ENCODE measurements around the gene SPATS2.
A peak's percentile ranks its signal among the peaks of the same experiment; 100 is the strongest.
"Not testable (repeated sequence)": the region's sequence is repeated elsewhere in the genome, so short reads cannot be mapped to it uniquely, and the experiment has no call there.

SPATS2 gene

GRCh38 chr12:49375406-49375805 lies 8.1 kb downstream of the SPATS2 start:
- in situ Hi-C loops (cut with MboI; ENCODE audit: low pct_unique_long_range_greater_than_20kb, low sequenced_read_pairs): no loop called here
- no peak for DNase-seq

- no peak for DNase-seq
- in situ Hi-C loops (cut with MboI; ENCODE audit: low pct_unique_long_range_greater_than_20kb, low sequenced_read_pairs): no loop called here
These were observed 10.1 kb downstream of the SPATS2 start for GRCh38 chr12:49377386-49377785.

- DNase-seq; in situ Hi-C loops (cut with MboI; ENCODE audit: low pct_unique_long_range_greater_than_20kb, low sequenced_read_pairs): not testable (repeated sequence)
These were observed 12.9 kb downstream of the SPATS2 start for GRCh38 chr12:49380184-49380583.

DNA sequence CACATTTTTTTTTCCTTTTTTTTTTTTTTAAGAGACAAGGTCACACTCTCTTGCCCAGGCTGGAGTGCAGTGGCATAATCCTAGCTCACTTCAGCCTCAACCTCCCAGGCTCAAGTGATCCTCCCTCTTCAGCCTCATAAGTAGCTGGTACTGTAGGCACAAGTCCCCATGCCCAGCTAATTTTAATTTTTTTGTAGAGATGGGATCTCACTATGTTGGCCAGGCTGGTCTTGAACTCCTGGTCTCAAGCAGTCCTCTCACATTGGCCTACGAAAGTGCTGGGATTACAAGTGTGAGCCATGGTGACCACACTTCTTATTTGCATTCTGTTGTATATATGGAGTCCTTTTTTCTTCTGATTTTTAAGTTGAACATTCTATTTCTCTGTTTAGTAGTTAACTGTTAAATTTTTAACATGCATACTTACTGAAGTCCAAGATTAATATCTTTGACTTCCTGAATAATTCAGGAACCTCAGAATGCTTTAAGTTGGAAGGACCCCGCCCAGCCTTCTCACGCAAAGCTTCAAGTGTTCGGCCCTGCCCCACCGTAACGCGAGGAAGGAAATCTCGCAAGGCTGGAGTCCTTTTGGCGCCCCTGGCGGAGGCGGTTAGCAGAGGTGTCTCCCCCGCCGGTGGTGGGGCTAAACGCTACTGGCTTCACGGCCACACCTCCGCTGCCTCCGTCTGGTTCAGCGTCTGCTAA lies 21.6 kb downstream of the SPATS2 start:
- DNase-seq: no peak
- in situ Hi-C loops (cut with MboI; ENCODE audit: low pct_unique_long_range_greater_than_20kb, low sequenced_read_pairs): no loop called here

DNA sequence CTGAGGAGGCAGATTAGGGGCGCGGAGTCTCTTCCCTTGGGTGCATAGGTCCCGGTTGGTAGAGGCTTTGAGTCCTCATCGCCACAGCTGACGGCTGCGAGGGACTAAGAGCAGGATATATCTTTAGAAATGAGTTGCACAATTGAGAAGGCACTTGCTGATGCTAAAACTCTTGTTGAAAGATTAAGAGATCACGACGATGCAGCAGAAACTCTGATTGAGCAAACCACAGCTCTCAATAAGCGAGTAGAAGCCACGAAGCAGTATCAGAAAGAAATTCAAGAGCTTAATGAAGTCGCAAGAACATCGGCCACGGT lies 22.1 kb downstream of the SPATS2 start:
- in situ Hi-C loops (cut with MboI; ENCODE audit: low pct_unique_long_range_greater_than_20kb, low sequenced_read_pairs): no loop called here
- no peak for DNase-seq

DNA sequence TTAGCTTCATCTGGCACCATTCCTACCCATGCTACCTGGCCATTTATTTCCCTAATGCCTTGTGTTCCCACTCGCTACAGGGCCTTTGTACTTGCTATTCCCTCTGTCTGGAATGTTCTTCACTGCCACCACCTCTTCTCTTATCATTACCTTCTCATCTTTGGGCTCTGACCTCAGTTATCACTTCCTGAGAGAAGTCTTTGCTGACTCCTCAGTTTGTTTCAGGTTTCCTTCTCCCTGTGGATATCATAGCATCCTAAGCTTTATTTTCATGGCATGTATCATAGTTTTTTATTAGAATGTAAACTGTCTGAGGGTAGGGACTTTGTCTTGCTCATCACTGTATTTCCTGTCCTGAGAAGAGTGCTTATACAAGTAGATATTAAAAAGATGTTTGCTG lies 29.7 kb downstream of the SPATS2 start:
- DNase-seq: no peak
- in situ Hi-C loops (cut with MboI; ENCODE audit: low pct_unique_long_range_greater_than_20kb, low sequenced_read_pairs): no loop called here

DNA sequence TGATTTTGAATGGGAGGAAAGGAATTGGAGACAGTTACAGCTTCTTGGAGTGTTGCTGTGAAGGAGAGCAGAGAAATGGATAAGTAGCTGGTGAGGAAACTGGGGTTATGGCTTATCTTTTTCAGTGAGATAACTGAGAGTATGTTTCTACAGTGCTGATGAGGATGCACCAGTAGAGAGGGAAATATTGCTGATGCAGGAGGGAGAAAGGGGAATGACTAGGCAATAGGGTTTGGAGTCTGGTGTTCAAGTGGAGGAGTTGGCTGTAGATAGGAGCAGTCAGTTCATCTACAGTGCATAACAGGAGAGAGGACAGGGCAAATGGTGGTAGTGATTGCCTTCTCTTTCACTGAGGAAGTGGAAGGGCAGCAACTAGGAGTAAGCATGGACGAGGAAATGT lies 33.0 kb downstream of the SPATS2 start:
- DNase-seq: no peak
- in situ Hi-C loops (cut with MboI; ENCODE audit: low pct_unique_long_range_greater_than_20kb, low sequenced_read_pairs): no loop called here

GRCh38 chr12:49403971-49404450 lies 36.7 kb downstream of the SPATS2 start:
- in situ Hi-C loops (cut with MboI; ENCODE audit: low pct_unique_long_range_greater_than_20kb, low sequenced_read_pairs): no loop called here
- no peak for DNase-seq

GRCh38 chr12:49404956-49405355 lies 37.7 kb downstream of the SPATS2 start:
- in situ Hi-C loops (cut with MboI; ENCODE audit: low pct_unique_long_range_greater_than_20kb, low sequenced_read_pairs): no loop called here
- no peak for DNase-seq

DNA sequence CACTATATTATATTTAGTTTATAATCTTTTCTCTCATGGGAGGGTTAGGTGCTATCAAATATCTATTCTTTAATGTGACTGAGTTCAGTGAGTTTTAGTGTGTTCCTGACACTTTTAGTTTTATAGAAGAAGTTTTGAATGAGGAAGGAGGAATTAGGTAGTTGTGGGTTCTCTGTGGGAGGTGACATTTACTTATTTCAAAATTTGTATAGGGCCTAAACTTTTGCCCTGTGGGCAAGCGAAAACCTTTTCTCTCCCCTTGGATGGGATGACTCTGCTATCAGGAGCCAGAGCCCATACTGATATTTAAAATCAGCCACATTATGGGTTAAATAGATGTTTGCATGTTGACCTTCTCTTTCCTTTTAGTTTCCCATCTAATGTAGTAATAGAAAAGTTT lies 43.6 kb downstream of the SPATS2 start:
- DNase-seq: no peak
- in situ Hi-C loops (cut with MboI; ENCODE audit: low pct_unique_long_range_greater_than_20kb, low sequenced_read_pairs): no loop called here

DNA sequence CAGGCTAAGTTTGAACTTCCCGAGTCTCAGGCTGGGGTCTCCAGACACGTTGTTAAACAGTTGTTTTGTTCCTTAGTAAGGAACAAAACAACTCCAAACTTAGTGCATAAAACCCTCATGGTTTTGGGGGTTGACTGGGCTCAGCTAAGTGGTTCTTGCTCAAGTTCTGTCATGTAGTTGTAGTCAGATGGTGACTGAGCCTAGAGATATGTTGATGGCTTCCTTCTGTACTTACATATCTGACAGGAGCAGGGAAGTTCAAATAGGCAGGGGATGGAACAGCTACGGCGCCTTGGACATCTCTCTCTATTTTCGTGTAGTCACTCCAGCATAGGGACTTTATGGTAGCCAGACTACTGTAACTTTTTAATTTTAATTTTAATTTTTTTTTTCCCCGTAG lies 45.7 kb downstream of the SPATS2 start:
- in situ Hi-C loops (cut with MboI; ENCODE audit: low pct_unique_long_range_greater_than_20kb, low sequenced_read_pairs): no loop called here

GRCh38 chr12:49413796-49414195 lies 46.5 kb downstream of the SPATS2 start:
- DNase-seq: no peak
- in situ Hi-C loops (cut with MboI; ENCODE audit: low pct_unique_long_range_greater_than_20kb, low sequenced_read_pairs): no loop called here

More for the DNA sequence above, 45.7 kb downstream of the SPATS2 start:
- DNase-seq: no peak

GRCh38 chr12:49414364-49414763 lies 47.1 kb downstream of the SPATS2 start:
- in situ Hi-C loops (cut with MboI; ENCODE audit: low pct_unique_long_range_greater_than_20kb, low sequenced_read_pairs): no loop called here
- no peak for DNase-seq

- in situ Hi-C loops (cut with MboI; ENCODE audit: low pct_unique_long_range_greater_than_20kb, low sequenced_read_pairs): no loop called here
- peak; percentile 68 for DNase-seq
These were observed 48.3 kb downstream of the SPATS2 start for GRCh38 chr12:49415521-49415970.

GRCh38 chr12:49416892-49417291 lies 49.6 kb downstream of the SPATS2 start:
- in situ Hi-C loops (cut with MboI; ENCODE audit: low pct_unique_long_range_greater_than_20kb, low sequenced_read_pairs): no loop called here
- DNase-seq: no peak

GRCh38 chr12:49417558-49417957 lies 50.3 kb downstream of the SPATS2 start:
- DNase-seq: no peak
- in situ Hi-C loops (cut with MboI; ENCODE audit: low pct_unique_long_range_greater_than_20kb, low sequenced_read_pairs): no loop called here

DNA sequence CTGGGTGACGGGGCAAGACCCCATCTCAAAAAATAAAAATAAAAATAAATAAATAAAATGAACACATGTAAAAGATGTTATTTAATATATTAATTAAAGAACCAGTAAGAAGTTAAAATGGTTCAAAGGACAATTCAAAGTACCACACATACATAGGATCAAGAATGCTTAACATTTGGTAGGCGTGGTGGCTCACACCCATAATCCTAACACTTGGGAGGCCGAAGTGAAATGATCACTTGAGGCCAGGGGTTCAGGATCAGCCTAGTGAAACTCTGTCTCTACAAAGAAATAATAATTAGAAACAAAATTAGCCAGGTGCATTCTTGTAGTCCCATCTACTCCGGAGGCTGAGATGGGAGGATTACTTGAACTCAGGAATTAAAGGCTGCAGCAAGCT lies 53.3 kb downstream of the SPATS2 start:
- no peak for DNase-seq
- in situ Hi-C loops (cut with MboI; ENCODE audit: low pct_unique_long_range_greater_than_20kb, low sequenced_read_pairs): no loop called here

DNA sequence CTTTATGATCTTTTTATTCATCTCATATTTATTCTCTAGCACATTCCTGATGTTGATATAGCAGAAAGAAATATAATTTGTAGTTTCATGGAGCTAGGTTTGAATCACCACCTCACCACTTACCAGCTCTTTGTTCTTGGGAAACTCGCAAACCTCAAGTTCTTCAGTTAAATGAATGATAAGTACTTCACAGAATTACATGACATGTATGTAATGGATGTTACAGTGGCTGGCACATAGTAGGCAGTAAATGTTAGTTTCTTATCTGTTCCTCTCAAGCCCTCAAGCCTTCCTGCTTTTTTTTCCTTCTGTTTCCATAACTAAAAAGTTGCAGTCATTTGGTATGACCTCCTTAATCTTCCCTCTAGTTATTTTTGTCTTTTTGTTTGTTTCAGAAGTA lies 54.9 kb downstream of the SPATS2 start:
- in situ Hi-C loops (cut with MboI; ENCODE audit: low pct_unique_long_range_greater_than_20kb, low sequenced_read_pairs): no loop called here
- no peak for DNase-seq

GRCh38 chr12:49428793-49429192 lies 61.5 kb downstream of the SPATS2 start:
- peak; percentile 41 for DNase-seq
- in situ Hi-C loops (cut with MboI; ENCODE audit: low pct_unique_long_range_greater_than_20kb, low sequenced_read_pairs): no loop called here

DNA sequence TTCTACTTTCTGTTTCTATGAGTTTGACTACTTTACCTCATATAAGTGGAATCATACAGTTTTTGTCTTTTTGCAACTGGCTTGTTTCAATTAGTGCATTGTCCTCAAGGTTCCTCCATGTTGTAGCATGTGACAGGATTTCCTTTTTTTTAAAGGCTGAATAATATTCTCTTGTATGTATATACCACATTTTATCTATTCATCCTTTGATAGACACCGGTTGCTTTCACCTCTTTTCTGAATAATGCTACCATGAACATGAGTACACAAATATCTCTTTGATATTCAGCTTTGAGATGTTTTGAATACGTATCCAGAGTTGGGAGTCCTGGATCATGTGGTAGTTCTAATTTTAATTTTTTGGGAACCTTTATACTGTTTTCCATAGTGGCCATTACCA lies 65.4 kb downstream of the SPATS2 start:
- DNase-seq: no peak
- in situ Hi-C loops (cut with MboI; ENCODE audit: low pct_unique_long_range_greater_than_20kb, low sequenced_read_pairs): no loop called here

- DNase-seq; in situ Hi-C loops (cut with MboI; ENCODE audit: low pct_unique_long_range_greater_than_20kb, low sequenced_read_pairs): not testable (repeated sequence)
These were observed 69.5 kb downstream of the SPATS2 start for GRCh38 chr12:49436799-49437198.
